Renal cortical epithelial cell (primary cell): Measurements from ENCODE around the gene CCNO. TPM values are rescaled to one million over a fixed set of nuclear protein-coding genes. Genes with fewer than 3 reads are reported as not detected.

ENCODE experiments used
- DNase-seq: peaks from one replicate; pipeline ENCODE4 v3.0.0-alpha.2; 2011; ENCODE audit warnings: low read depth
- total RNA-seq: library from RNA; depleted of rRNA; stranded (reverse); fragments of >200 nt; gene quantifications from 2 replicates; pipeline ENCODE4 v1.2.3, GENCODE V29; 2014

CCNO gene, protein sequence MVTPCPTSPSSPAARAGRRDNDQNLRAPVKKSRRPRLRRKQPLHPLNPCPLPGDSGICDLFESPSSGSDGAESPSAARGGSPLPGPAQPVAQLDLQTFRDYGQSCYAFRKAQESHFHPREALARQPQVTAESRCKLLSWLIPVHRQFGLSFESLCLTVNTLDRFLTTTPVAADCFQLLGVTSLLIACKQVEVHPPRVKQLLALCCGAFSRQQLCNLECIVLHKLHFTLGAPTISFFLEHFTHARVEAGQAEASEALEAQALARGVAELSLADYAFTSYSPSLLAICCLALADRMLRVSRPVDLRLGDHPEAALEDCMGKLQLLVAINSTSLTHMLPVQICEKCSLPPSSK
- 2.7 and 3.3 TPM in 2 replicates for total RNA-seq

DNA sequence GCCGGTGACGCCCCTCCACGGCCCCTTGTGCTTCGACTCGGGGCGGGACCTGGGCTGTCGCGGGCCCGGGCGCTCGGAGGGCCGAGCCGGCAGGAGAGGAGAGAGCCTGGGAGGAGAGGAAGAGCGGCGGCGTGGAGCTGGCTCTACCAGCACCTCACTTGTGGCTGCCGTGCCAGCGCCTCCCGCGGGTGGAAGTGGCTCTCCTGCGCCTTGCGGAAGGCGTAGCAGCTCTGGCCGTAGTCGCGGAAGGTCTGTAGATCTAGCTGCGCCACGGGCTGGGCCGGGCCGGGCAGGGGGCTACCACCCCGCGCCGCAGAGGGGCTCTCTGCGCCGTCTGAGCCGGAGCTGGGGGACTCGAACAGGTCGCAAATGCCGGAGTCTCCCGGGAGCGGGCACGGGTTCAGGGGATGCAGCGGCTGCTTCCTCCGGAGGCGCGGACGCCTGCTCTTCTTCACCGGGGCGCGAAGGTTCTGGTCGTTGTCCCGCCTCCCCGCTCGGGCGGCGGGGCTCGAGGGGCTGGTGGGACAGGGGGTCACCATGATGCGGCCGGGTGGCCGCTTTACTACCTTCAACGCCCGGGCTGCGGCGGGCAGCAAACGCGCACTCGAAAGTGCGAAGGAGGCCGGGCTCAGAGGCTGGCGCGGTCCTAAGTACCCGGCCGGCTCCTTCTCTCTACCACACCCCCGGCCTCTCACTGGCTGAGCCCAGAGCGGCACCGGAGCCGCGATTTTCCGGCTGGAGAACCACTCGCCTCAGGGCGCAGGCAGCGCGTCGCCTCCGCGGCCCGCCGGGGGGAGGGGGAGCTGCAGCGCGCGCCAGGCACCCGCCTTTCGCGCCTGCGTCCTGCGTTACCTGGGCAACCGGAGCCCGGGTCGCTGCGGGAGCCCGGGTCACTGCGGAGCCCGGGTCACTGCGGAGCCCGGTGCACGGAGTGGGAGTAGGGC, at the start of gene CCNO:
Gene CCNO, minus strand, starts transcription at position 624 of the 944 bp plus-strand sequence. Its CDS starts 85 bp downstream, at position 539.
- peak; percentile 63 for DNase-seq

DNA sequence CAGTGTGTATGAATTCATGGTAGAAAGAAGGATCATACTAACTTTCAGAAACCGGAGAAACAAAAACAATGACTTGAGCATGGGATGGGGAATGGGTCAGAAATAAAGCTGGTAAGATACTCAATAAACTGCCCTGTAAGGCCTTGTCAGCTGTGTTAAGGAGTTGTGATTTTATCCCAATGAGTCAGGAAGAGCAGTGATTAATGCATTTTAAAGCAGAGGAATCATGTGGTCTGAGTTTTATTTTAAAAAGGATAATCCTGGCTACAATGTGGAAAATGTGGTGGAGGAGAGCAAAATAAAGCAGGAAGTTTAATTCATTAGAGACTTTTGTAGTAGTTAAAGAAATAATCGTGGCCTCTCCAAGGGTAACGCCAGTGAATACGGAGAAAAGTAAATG, 45.4 kb upstream of the CCNO start:
- peak; percentile 33 for DNase-seq

DNA sequence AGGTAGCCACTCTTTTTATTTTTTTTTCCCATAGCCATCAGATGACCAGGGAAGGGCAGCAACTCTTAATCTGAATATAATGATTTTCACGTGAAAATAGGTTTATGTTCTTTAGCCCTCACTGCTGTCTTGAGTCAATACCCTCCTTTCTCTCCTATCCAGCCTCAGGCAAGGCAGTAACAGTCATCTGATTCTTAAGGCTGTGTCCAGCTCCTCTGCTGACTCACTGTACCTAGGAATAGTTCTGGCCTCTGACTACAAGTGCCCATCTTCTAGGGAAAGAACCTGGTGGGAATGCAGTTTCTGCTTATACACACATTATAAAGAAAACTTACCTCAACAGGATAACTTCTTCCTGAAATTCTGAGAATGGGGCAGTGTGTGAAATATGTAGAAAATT, 43.4 kb upstream of the CCNO start:
- peak; percentile 54 for DNase-seq

DNA sequence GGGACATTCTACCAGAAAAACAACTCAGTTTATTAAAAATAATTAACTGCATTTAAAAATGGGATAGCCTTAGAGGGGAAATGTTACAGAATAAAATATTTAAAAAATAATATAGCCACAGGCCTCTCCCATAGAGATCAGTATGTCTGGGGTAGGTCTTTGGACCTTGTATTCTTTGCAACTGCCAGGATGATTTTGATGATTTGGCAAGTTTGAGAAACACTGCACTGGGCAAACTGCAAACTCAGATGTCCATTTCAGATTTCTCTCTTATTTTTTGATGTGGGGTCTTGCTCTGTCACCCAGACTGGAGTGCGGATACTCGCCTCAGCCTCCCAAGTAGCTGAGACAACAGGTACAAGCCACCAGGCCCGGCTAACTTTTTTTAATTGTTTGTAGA, 24.9 kb upstream of the CCNO start:
- DNase-seq, result no peak

DNA sequence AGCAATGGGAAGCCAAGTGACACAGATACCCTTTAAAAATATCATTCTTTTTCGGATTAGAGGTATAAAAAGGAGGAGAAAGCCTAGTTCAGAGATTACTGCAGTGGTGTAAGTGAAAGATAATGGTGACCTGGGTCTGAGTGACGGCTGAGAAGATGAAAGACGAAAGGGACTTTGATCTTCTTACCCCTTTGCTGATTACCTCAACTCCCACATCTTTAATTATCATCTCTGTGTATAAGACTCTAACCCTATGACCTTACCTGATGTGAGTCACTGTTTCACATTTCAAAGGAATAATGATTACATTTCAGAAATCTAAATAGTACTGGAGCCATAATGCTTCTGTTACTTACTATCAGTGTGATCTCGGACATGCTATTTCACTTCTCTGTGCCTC, 21.4 kb upstream of the CCNO start:
- no peak for DNase-seq

DNA sequence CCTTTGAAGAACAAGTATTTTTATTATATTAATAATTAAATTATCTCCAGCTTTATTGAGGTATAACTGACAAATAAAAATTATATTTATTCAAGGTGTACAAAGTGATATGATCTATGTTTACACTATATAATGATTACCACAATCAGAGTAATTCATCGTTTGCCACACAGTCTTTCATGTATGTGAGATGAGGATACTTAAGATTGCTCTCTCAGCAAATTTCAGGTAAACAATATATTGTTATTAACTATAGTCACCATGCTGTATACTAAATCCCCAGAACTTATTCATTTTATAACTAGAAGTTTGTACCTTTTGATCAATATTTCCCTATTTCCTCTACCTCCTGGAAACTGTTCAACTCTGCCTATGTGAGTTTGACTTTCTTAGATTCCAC, 16.7 kb upstream of the CCNO start:
- DNase-seq, result no peak

DNA sequence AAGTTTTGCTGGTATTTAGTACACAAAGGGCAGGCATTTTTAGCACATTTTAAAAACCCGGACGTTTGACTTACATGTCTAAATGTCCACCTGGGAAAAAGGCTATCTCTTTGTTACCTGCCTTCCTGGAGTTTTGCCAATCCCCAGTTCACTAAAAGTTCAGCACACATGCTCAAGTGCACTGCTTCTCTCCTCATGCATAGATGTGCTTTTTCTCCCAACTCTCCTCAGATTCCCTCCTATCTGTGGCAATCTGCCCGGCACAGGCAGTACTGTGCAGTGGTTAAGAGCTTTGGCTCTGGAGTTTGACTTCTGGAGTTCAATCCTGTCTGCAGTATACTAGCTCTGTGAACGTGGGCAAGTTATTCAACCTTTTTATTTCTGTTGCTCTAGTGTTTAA, 8.3 kb upstream of the CCNO start:
- no peak for DNase-seq

DNA sequence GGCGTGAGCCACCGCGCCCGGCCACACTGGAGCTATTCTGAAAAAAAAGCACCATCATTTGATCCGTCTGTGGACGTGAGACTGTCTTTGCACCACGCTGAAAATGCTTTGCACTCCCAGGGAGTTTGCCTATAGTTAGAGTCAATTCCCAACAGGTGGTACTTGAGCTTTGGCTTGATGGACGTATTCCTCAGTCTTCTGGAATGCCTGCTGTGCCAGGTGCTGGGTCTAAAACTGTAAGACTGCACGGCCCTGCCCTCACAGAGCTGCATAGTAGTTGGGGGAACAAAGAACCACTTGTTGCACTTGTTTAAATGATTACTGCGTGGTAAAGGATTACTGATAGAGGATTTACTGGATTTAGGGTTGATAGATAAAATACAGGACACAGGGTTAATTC, 3.4 kb upstream of the CCNO start:
- no peak for DNase-seq

DNA sequence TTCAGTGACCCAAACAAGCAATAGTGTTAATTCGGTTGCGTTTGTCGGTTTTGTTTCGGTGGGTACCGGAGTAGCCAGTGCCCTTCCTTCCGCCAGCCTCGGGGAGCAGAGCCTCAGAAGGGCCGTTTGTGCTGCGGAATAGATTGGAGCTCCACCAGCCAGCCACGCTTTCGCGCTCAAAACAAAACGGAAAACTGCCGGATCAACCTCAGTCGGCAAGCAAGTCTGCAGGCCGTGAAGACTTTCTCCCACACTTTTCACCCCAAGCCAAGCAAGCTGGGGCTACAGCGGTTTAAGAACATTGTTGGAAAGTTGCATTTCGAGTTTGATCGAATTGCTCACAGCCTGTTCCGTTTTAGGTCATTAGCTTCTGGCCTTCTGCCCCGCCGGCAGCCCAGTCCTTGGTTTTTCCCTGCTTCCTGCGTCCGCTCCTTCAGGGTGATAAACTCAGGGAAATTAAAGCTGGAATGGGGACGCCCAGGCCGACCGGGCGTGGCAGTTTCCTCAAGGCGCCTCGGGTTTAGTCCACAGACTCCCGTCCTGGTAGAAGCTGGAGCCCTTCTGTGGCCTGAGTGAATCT, 803 bp upstream of the CCNO start:
- DNase-seq, result peak; percentile 69

DNA sequence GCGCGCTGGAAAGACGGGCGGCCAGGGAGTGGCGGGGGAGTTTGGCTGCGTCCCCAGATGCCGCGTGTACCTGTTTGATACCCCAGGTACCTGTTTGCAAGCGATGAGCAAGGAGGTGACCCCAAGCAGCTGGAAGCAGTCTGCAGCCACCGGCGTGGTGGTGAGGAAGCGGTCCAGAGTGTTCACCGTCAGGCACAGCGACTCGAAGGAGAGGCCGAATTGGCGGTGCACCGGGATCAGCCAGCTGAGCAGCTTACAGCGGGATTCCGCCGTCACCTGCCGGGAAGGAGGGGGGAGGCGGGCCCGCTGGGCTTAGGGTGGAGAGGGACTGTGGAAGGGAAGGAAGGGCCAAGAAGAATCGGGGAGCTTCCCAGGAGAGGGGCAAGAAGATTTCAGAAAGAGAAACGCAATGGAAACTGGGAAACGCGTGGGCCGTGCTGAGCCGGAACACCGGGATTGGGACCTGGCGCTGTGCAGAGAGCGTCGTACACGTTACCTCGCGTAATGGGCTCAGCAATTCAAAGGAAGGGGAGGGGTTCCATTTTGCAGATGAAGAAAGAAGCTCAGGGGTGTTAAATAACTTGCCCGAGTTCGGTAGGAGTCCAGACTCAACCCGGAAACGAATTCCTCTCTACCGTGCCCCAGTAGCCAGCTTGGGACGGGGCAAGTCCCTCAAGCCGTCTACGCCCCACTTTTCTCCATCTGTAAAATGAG, 980 bp downstream of the CCNO start:
- peak; percentile 54 for DNase-seq

DNA sequence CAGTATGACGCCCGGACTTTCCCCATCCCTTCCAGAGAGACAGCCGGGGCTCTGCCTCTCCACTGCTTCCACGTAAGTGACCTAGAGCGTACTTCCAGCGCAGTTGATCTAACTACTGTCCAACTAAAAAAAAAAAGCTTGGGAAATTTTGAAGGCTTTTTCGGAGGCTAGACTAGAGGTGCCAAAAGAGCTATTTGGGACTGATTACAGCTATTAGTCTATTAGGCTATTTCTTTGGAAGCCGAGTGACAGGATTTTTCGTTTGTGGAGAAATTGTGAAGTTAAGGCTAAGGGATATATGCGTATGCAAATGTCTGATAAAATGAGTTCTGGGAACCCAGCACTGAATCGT, 1.5 kb downstream of the CCNO start:
- no peak for DNase-seq

DNA sequence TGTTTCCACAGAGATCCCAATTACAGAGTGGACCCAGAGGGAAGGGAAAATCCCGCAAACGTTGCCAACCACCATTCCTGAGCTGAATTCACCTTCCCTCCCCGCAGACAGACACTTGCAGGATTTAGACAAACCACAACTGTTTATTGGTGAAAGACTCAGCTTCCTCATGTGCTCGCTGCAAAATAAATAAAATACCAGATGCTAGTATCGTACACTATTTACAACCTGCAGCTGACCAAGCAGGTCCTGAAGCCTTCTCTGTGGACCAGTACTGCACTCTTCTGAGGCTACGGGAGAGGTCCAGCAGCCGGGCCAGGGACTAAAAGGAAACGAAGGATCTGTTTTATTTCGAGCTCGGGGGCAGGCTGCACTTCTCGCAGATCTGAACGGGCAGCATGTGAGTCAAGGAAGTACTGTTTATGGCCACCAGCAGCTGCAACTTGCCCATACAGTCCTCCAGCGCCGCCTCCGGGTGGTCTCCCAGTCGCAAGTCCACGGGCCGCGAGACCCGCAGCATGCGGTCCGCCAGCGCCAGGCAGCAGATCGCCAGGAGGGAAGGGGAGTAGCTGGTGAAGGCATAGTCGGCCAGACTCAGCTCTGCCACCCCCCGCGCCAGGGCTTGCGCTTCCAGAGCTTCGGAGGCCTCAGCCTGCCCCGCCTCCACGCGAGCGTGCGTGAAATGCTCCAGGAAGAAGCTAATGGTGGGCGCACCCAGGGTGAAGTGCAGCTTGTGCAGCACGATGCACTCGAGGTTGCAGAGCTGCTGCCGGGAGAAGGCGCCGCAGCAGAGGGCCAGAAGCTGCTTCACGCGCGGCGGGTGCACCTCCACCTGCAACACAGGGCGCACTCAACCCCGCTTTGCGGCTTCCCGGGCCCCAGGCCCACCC, 2.1 kb downstream of the CCNO start:
- DNase-seq, result no peak

DNA sequence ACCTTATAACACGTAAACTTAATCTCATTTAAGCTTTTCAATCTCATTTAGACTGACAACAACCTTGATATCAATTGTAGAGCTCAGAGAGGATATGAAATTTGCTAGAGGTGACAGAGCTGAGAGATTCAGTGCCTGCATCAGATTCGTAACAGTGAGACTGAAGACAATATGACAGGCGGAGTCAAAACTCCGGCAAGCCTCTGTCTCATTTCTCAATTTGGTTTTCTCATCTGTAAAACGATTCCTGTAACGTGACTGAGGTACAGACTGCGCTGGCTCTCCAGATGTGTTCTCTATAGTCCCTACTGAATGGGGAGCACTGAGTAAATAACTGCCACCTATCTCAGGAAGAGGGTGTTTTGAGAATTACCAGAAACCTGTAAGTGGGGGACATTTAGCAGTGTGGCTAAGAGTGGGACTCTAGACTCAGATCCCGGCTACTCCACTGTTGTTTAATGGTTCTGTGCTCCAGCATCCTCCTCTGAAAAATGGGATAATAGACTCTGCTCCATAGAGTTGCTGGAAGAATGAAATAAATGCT, 3.2 kb downstream of the CCNO start:
- no peak for DNase-seq

DNA sequence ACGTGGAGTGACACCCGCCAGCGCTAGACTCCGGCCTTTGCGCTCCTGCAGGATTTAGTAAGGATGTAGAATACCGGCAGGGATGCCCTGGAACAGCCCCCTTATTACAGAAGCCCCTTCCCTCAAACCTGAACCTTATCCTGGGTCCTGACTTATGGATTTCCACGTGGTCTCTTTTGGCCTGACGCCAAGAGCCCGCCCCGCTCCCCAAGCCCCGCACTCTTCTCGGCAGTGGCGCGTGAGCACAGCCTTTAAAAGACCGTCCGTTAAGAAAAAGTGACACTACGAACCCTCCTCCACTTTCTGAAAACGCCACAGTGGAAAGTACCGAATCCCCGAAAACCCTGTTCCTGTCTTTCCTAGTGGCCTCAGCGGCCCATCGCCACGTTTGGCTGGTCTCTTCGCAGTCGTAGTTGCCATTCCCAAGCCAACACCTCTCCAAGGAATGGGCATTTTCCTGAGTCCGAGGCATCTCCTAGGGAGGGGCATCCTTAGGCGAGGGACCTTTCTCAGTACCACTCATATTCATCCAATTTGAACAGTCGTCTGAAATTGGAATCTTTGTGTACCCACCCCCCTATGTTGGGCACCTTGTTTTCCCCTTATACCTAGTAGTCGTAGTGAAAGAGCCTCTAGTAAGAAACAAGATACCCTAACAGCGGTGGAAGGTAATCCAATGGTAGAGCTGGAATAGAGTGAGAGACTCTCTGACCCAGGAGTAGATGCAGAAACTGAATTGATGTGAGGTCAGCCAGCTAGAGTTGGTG, 5.6 kb downstream of the CCNO start:
- DNase-seq, result no peak

DNA sequence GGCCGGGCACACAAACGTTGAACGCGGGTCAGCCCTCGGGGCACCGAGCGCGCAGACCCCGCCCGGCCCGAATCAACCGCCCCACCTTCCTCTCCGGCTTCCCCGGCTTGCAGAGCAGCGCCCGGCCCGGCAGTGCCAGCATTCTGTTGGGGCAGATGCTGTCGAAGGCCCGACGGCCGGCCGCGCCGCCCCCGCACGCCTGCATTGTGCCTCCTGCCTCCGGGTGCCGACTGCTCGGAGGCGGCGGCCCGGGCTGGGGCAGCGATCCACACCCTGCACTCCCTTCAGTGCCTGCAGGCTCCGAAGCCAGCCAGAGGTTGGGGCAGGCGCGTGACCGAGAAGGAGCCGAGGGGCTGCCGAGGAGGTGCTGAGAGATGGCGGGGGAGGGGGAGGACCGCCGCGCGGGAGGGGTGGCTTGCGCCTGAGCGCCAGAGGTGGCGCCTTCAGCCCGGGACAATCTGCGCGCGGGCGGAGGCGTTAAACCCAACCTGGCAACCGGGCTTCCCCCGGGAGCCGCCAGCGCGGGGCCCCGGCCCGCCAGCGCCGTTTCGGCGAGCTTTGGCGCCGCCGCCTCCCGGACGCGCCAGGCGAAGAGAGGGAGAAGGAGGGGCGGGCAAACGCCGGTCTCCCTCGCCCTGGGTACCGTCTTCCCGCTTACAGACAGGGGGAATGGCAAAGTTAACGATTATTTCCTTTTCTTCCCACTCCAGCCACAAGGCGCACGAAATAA, 6.3 kb downstream of the CCNO start, which contains the start of gene MCIDAS:
Gene MCIDAS, minus strand, starts transcription at position 382 of the 730 bp plus-strand sequence. Its CDS starts 177 bp downstream, at position 205.
- no peak for DNase-seq

DNA sequence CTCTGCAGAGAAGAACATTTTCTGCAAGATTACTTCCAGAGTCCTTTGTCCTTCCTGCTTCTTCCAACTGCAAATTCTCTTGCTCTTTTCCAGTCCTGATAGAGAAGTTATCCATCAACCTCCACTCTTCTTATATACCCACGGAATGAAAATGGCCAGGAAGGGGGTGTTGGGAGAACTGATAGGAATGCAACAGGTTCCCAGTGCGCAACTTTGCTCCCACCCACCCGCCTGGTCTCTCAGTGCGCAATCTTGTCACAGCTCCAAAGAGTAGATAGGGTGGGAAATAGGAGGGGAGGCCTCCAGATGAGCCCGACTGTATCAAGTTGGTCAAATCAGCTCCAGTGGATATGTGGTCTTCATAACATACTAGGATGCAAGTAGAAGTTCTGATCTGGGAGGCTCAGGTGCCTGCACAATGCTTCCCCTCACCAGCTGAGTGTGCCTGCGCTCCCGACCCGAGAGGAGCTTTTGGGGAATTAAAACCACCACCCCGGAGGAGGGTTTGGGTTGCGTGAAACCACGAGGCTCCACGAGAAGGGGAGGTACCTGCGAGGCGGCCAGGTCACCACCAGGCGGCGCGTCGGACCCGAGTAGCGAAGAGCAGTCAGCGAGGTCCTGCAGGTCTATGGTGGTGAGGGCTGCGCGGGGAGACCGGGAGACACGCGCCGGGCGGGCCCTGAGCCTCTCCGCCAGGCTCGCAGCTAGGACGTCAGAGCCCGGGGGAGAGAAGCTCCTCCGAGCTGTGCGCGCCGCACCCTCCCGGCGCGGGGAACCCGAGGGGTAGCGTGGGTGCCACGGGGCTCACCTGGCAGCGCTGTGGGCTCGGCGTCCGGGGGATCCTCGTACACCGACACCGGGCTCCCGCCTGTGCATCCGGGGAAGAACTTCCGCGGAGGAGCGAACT, 7.1 kb downstream of the CCNO start:
- no peak for DNase-seq

DNA sequence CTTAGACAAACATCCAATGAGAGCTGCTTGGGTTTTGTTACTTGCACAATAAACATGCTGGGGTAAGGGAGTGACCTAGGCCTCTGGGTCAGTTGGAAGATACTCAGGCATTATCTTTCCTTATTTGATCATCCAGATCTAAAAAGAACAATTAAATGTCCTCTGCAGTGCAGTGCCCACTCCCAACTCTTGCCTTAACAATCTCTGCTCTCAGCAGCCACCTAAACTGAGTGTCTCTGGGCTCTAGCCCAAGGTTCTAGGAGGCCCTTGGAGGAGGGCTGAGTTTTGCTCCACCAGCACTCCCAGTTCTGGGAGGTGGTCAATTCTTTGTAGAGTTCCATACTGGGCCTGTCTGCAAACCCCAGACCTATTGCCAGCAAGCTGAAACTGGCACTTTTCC, 8.1 kb downstream of the CCNO start:
- DNase-seq, result no peak

DNA sequence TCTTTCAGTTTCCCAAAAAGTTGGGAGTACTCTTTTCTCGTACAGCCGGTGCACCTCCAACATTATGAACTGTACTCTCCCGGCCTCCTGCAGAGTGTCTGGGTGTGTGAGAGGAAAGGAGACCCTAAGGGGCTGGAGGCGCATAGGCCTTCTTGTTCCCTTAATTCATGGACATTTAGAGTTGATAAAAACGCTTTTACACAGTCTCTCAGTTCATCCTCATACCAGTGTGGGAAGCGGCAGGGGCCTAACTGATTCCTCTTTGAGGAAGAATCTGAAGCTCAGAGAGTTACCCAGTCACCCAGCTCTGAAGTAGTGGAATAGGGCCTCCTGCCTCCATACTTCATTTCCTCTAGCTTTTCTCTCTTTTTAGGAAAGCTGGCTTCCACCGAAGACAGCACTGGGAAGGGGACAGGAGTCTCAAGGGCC, 9.6 kb downstream of the CCNO start:
- no peak for DNase-seq
